HEK293 (cell line): ENCODE results near the gene ARFGAP1.
A peak's percentile ranks its signal among the peaks of the same experiment; 100 is the strongest.

Source experiments
- CTCF ChIA-PET: fragments of 350-600 bp; formaldehyde crosslinking; extraction: SDS; loops from one replicate; lab custom pipeline; 2021; ENCODE audit warnings: antibody characterized with exemption; lab: Yijun Ruan, JAX
- POLR2A ChIA-PET: fragments of 300-600 bp; formaldehyde crosslinking; extraction: SDS; loops from one replicate; lab custom pipeline; 2020; ENCODE audit warnings: antibody characterized with exemption, inconsistent platforms; lab: Yijun Ruan, JAX
- H3K27ac ChIP-seq: fragments of 200-500 bp; sonication (Bioruptor generic); 2 replicates; pipeline ENCODE4 v1.5.1; 2014; ENCODE audit warnings: low read depth, low read length, control low read depth, inconsistent platforms; ENCODE audit errors: extremely low read depth
- H3K36me3 ChIP-seq, 2 experiments: fragments of 200-500 bp in 1 of 2; sonication (Bioruptor generic) in 1 of 2; 1 replicate in 1 of 2; 2 replicates in 1 of 2; pipeline ENCODE4 v1.5.1; 2014 to 2017; ENCODE audit warnings: inconsistent platforms in 2 of 2, low read length in 2 of 2; ENCODE audit not compliant: control insufficient read depth in 2 of 2, insufficient read depth in 1 of 2
- H3K4me1 ChIP-seq: fragments of 200-500 bp; sonication (Bioruptor generic); 2 replicates; pipeline ENCODE4 v1.5.1; 2014; ENCODE audit warnings: mild to moderate bottlenecking, low read length, inconsistent platforms; ENCODE audit not compliant: control insufficient read depth, insufficient read depth
- H3K4me3 ChIP-seq: 2 replicates; pipeline ENCODE4 v1.5.1; 2011; ENCODE audit warnings: low read depth, mild to moderate bottlenecking, control low read depth, low read length, moderate library complexity
- H3K9me3 ChIP-seq: fragments of 200-500 bp; sonication (Bioruptor generic); 2 replicates; pipeline ENCODE4 v1.5.1; 2014; ENCODE audit warnings: low read depth, low read length, inconsistent platforms; ENCODE audit not compliant: control insufficient read depth, insufficient read depth
- GLIS1 ChIP-seq: fragments of 450-650 bp; formaldehyde crosslinking; IDR thresholded peaks from 2 replicates; pipeline ENCODE4 v1.5.1; 2016; ENCODE audit warnings: missing biosample characterization, missing genetic modification characterization
- HOXA7 ChIP-seq: sonication (generic); formaldehyde crosslinking; IDR thresholded peaks from 2 replicates; pipeline ENCODE4 v1.8.1; 2022; ENCODE audit warnings: missing genetic modification reagents, borderline replicate concordance
- MEIS1 ChIP-seq: sonication (generic); formaldehyde crosslinking; IDR thresholded peaks from 2 replicates; pipeline ENCODE4 v1.8.1; 2022; ENCODE audit warnings: missing genetic modification reagents, mild to moderate bottlenecking, borderline replicate concordance
- MZF1 ChIP-seq: fragments of 450-650 bp; formaldehyde crosslinking; IDR thresholded peaks from 2 replicates; pipeline ENCODE4 v1.5.1; 2017; ENCODE audit warnings: missing biosample characterization, missing genetic modification characterization, borderline replicate concordance
- ZBTB48 ChIP-seq: fragments of 450-650 bp; formaldehyde crosslinking; IDR thresholded peaks from 2 replicates; pipeline ENCODE4 v1.5.1; 2016; ENCODE audit warnings: missing biosample characterization, missing genetic modification characterization
- ZIC2 ChIP-seq: fragments of 450-650 bp; formaldehyde crosslinking; IDR thresholded peaks from 2 replicates; pipeline ENCODE4 v1.5.1; 2016; ENCODE audit warnings: missing biosample characterization, missing genetic modification characterization
- ZNF138 ChIP-seq: fragments of 450-650 bp; formaldehyde crosslinking; IDR thresholded peaks from 2 replicates; pipeline ENCODE4 v1.5.1; 2016; ENCODE audit warnings: missing biosample characterization, missing genetic modification characterization, borderline replicate concordance
- ZNF174 ChIP-seq: fragments of 450-650 bp; formaldehyde crosslinking; IDR thresholded peaks from 2 replicates; pipeline ENCODE4 v1.5.0; 2017; ENCODE audit warnings: missing biosample characterization, mild to moderate bottlenecking, missing genetic modification characterization
- ZNF350 ChIP-seq: fragments of 450-650 bp; formaldehyde crosslinking; IDR thresholded peaks from 2 replicates; pipeline ENCODE4 v1.5.0; 2017; ENCODE audit warnings: missing biosample characterization, mild to moderate bottlenecking, missing genetic modification characterization
- ZNF48 ChIP-seq: fragments of 450-650 bp; formaldehyde crosslinking; IDR thresholded peaks from 2 replicates; pipeline ENCODE4 v1.5.1; 2016; ENCODE audit warnings: missing biosample characterization, missing genetic modification characterization
- ZNF530 ChIP-seq: fragments of 450-650 bp; formaldehyde crosslinking; IDR thresholded peaks from 2 replicates; pipeline ENCODE4 v1.5.1; 2016; ENCODE audit warnings: low read depth, missing biosample characterization, missing genetic modification characterization
- ZNF785 ChIP-seq: fragments of 450-650 bp; formaldehyde crosslinking; IDR thresholded peaks from 2 replicates; pipeline ENCODE4 v1.5.1; 2016; ENCODE audit warnings: missing biosample characterization, missing genetic modification characterization
- ZSCAN4 ChIP-seq: fragments of 450-650 bp; formaldehyde crosslinking; IDR thresholded peaks from 2 replicates; pipeline ENCODE4 v1.5.1; 2017; ENCODE audit warnings: missing biosample characterization, missing genetic modification characterization
- TF ChIP-seq, protein P1 (sequence below): fragments of 450-650 bp; formaldehyde crosslinking; conservative IDR thresholded peaks from 2 replicates; pipeline ENCODE4 v1.5.1; 2016; ENCODE audit warnings: low read depth, missing biosample characterization, missing genetic modification characterization

ARFGAP1 gene

DNA sequence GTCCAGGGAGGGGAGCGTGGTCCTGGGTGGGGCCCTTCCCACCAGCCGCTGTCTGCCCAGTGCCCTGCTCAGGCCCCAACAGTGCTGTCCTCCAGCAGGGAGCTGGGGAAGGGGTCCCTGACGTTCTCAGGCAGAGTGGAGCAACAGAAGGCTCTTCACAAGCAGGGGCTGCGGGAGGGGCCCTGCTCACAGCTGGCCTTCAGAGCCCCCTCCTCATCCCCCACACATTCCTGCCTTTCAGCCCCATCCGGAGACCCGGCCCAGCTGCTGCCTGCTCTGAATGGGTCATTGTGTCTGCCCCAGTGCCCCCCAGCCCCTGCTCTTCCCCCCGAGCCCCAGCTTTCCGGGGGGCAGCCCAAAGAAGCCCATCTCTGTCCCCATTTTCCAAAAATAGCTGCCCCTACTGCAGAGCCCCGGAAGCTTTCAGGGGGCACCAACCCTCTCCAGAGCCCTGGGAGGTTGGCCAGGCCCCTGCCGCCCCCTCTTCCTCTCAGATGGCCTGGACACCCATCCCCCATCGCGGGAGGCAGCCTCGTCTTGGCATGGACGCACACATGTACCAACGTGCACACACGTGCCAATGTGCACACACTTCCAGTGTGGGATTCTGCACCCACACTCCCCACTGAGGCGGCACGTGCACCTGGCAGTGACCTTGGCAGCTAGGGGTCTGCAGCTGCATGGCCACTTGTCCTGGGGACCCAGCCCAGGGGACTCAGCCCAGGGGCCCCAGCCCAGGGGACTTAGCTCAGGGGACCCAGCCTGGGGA, 24.1 kb downstream of the ARFGAP1 start:
- TF ChIP-seq ZNF785 (tag by site-specific recombination), result no peak
- no peak for TF ChIP-seq ZNF48
- no peak for TF ChIP-seq HOXA7 (CRISPR knock-in tag)
- peak; percentile 57 for TF ChIP-seq ZSCAN4
- no peak for TF ChIP-seq MEIS1 (CRISPR knock-in tag)
- no peak overlapping the region for H3K27ac ChIP-seq
- ChIA-PET POLR2A (no interaction called here), CTCF (interaction anchor here (0.9 to 2.4 kb wide), 5 partner anchors 12 to 85 kb away, joined by 3 to 6 read pairs (median 3); no protein-coding TSS in a partner anchor)
- no peaks in the 10 kb centered on the region for H3K36me3 ChIP-seq
- H3K4me3 ChIP-seq, result no peak overlapping the region
- H3K4me1 ChIP-seq, result no peaks in the 10 kb centered on the region
- no peaks in the 10 kb centered on the region for H3K9me3 ChIP-seq

DNA sequence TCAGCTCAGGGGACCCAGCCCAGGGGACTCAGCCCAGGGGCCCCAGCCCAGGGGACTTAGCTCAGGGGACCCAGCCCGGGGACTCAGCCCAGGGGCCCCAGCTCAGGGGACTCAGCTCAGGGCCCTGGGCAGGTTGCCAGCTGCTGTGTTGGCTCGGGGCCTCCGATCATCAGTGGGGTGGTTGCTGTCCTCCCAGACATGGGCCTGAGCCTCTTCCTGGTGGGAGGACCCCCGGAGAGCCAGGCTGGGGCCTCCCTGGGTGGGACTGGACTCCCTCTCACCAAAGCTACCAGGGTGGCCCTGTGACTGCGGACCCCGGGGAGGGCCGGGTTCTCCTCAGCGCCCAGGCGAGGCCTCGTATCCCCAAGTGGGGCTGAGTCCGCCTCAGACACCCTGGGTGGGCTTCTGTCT, 24.8 kb downstream of the ARFGAP1 start:
- no peak overlapping the region for H3K4me3 ChIP-seq
- no peaks in the 10 kb centered on the region for H3K36me3 ChIP-seq
- TF ChIP-seq, protein P1, sequence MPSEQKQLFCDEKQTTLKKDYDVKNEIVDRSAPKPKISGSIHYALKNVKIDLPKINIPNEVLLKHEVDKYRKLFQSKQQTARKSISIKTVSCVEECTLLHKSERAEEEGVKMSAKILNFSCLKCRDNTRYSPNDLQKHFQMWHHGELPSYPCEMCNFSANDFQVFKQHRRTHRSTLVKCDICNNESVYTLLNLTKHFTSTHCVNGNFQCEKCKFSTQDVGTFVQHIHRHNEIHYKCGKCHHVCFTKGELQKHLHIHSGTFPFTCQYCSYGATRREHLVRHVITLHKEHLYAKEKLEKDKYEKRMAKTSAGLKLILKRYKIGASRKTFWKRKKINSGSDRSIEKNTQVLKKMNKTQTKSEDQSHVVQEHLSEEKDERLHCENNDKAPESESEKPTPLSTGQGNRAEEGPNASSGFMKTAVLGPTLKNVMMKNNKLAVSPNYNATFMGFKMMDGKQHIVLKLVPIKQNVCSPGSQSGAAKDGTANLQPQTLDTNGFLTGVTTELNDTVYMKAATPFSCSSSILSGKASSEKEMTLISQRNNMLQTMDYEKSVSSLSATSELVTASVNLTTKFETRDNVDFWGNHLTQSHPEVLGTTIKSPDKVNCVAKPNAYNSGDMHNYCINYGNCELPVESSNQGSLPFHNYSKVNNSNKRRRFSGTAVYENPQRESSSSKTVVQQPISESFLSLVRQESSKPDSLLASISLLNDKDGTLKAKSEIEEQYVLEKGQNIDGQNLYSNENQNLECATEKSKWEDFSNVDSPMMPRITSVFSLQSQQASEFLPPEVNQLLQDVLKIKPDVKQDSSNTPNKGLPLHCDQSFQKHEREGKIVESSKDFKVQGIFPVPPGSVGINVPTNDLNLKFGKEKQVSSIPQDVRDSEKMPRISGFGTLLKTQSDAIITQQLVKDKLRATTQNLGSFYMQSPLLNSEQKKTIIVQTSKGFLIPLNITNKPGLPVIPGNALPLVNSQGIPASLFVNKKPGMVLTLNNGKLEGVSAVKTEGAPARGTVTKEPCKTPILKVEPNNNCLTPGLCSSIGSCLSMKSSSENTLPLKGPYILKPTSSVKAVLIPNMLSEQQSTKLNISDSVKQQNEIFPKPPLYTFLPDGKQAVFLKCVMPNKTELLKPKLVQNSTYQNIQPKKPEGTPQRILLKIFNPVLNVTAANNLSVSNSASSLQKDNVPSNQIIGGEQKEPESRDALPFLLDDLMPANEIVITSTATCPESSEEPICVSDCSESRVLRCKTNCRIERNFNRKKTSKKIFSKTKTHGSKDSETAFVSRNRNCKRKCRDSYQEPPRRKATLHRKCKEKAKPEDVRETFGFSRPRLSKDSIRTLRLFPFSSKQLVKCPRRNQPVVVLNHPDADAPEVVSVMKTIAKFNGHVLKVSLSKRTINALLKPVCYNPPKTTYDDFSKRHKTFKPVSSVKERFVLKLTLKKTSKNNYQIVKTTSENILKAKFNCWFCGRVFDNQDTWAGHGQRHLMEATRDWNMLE (tag by site-specific recombination), result no peak
- TF ChIP-seq MZF1 (no peak), ZNF530 (tag by site-specific recombination) (no peak), ZNF174 (no peak), GLIS1 (tag by site-specific recombination) (peak; percentile 94), ZIC2 (tag by site-specific recombination) (peak; percentile 29; the same call in 1 of the 2 replicates), ZBTB48 (tag by site-specific recombination) (peak; percentile 78), ZNF138 (tag by site-specific recombination) (no peak), ZSCAN4 (no peak), ZNF350 (tag by site-specific recombination) (no peak)
- H3K27ac ChIP-seq, result no peak overlapping the region
- CTCF ChIA-PET, result interaction anchor here (0.8 to 2.4 kb wide), 5 partner anchors 11 to 85 kb away, joined by 3 to 5 read pairs (median 3); no protein-coding TSS in a partner anchor
- POLR2A ChIA-PET, result no interaction called here
- H3K9me3 ChIP-seq, result no peaks in the 10 kb centered on the region
- H3K4me1 ChIP-seq, result no peaks in the 10 kb centered on the region
